Measurements from ENCODE around the gene ACAN. TPM values are rescaled to one million over a fixed set of nuclear protein-coding genes. Genes with fewer than 3 reads are reported as not detected.

Gene ACAN
- total RNA-seq, 1 donor from 2014 or later: not detected

GRCh38 chr15:88810446-88810845 lies 7.2 kb downstream of the ACAN start:
- peak; percentile 24 for DNase-seq (ENCODE audit: low read depth)
- no peaks in the 10 kb centered on the region for H3K27me3 ChIP-seq (ENCODE audit: control insufficient read depth, insufficient read depth, low read length)
- TF ChIP-seq CTCF (IDR thresholded peaks at IDR 0.05; ENCODE audit: insufficient read depth, low read length, severe bottlenecking): no peak
- no peak for FAIRE-seq
- no peaks in the 10 kb centered on the region for H3K36me3 ChIP-seq (ENCODE audit: control insufficient read depth, insufficient read depth, low read length)
- H3K4me3 ChIP-seq (ENCODE audit: low read depth, low read length): no peak overlapping the region

DNA sequence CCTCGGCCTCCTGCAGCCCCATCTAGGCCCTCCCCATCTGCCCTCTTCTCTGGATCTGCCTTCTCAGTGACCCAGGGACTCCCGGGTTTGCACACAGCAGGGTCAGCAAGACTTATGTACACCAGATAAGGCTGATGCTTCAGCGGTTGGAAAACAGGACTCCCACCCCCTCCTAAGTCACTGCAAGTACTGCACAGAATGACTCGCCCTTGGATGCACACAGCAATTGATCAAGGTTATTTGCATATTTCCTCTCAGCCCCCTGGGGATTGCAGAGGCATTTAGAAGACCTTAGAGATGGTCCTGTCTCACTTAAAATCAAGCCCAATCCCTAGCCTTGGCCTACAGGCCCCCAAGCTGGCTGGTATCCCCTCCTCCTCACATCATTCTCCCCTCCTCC lies 8.9 kb downstream of the ACAN start:
- no peak for DNase-seq (ENCODE audit: low read depth)
- no peak for FAIRE-seq
- TF ChIP-seq CTCF (IDR thresholded peaks at IDR 0.05; ENCODE audit: insufficient read depth, low read length, severe bottlenecking): no peak

GRCh38 chr15:88813960-88814359 lies 10.7 kb downstream of the ACAN start:
- Histone ChIP-seq H3K27me3 (ENCODE audit: control insufficient read depth, insufficient read depth, low read length) (no peaks in the 10 kb centered on the region), H3K36me3 (ENCODE audit: control insufficient read depth, insufficient read depth, low read length) (no peaks in the 10 kb centered on the region), H3K4me3 (ENCODE audit: low read depth, low read length) (no peak overlapping the region)
- FAIRE-seq (no peak), DNase-seq (ENCODE audit: low read depth) (no peak)
- TF ChIP-seq CTCF (IDR thresholded peaks at IDR 0.05; ENCODE audit: insufficient read depth, low read length, severe bottlenecking): no peak

More for the DNA sequence above, 8.9 kb downstream of the ACAN start:
- Histone ChIP-seq H3K36me3 (ENCODE audit: control insufficient read depth, insufficient read depth, low read length) (no peaks in the 10 kb centered on the region), H3K4me3 (ENCODE audit: low read depth, low read length) (no peak overlapping the region), H3K27me3 (ENCODE audit: control insufficient read depth, insufficient read depth, low read length) (no peaks in the 10 kb centered on the region)

- H3K27me3 ChIP-seq (ENCODE audit: control insufficient read depth, insufficient read depth, low read length): no peaks in the 10 kb centered on the region
- FAIRE-seq (no peak), DNase-seq (ENCODE audit: low read depth) (no peak)
- no peak for TF ChIP-seq CTCF (IDR thresholded peaks at IDR 0.05; ENCODE audit: insufficient read depth, low read length, severe bottlenecking)
- no peak overlapping the region for H3K4me3 ChIP-seq (ENCODE audit: low read depth, low read length)
- no peaks in the 10 kb centered on the region for H3K36me3 ChIP-seq (ENCODE audit: control insufficient read depth, insufficient read depth, low read length)
Measured at GRCh38 chr15:88814393-88814792, 11.2 kb downstream of the ACAN start.

GRCh38 chr15:88818920-88819319 lies 15.7 kb downstream of the ACAN start:
- FAIRE-seq: no peak
- no peak for TF ChIP-seq CTCF (IDR thresholded peaks at IDR 0.05; ENCODE audit: insufficient read depth, low read length, severe bottlenecking)
- Histone ChIP-seq H3K27me3 (ENCODE audit: control insufficient read depth, insufficient read depth, low read length) (peaks cover 2% of the 10 kb centered on the region), H3K4me3 (ENCODE audit: low read depth, low read length) (no peak overlapping the region), H3K36me3 (ENCODE audit: control insufficient read depth, insufficient read depth, low read length) (no peaks in the 10 kb centered on the region)
- DNase-seq (ENCODE audit: low read depth): no peak

- Histone ChIP-seq H3K4me3 (ENCODE audit: low read depth, low read length) (no peak overlapping the region), H3K27me3 (ENCODE audit: control insufficient read depth, insufficient read depth, low read length) (peaks cover 2% of the 10 kb centered on the region), H3K36me3 (ENCODE audit: control insufficient read depth, insufficient read depth, low read length) (no peaks in the 10 kb centered on the region)
- FAIRE-seq (no peak), DNase-seq (ENCODE audit: low read depth) (no peak)
- TF ChIP-seq CTCF (IDR thresholded peaks at IDR 0.05; ENCODE audit: insufficient read depth, low read length, severe bottlenecking): no peak
Measured at GRCh38 chr15:88821993-88822392, 18.8 kb downstream of the ACAN start.
